Keratinocyte (primary cell): ENCODE results near the gene IL1RL2.

ENCODE experiments used
- CTCF ChIP-seq, 3 experiments: IDR thresholded peaks in 1 of 3; conservative IDR thresholded peaks in 1 of 3; optimal IDR thresholded peaks in 1 of 3; 2 replicates in 2 of 3; 3 replicates in 1 of 3; pipeline versions ENCODE3 to v1.5.1; 2011; ENCODE audit warnings: low read length in 3 of 3, mild to moderate bottlenecking in 3 of 3, moderate library complexity in 2 of 3, control low read depth in 1 of 3, inconsistent platforms in 1 of 3; ENCODE audit not compliant: insufficient read depth in 2 of 3; ENCODE audit errors: extremely low read depth in 1 of 3
- EZH2 ChIP-seq: IDR thresholded peaks from one replicate; pipeline ENCODE4 v1.6.1; 2012; ENCODE audit warnings: inconsistent platforms, mild to moderate bottlenecking, low read length, moderate library complexity

DNA sequence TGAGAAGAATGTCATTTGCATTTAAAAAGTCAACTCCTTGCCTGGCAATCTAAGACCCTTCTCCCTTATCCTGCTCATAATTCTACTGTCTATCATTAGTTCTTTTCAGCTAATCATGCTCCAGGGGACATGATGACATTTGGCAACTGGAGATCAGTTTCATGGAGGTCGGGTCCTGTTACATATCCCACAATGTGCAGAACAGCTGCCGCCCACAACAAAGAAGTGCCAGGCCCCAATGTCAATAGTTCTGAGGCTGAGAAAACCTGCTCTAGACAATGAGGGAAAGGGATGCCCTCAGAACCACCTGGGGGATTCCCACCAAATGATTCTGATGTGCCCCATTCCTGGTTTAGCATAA lies 71.2 kb downstream of the IL1RL2 start:
- TF ChIP-seq CTCF (optimal IDR thresholded peaks at IDR 0.05 in 1 of 3, IDR thresholded peaks at IDR 0.05 in 1 of 3, conservative IDR thresholded peaks at IDR 0.05 in 1 of 3; ENCODE audit: extremely low read depth in 1 of 3, insufficient read depth in 2 of 3, low read length in 3 of 3) (no peak), EZH2 (no peak)
